Tibial artery (tissue), 4 donors: ENCODE data around the gene RNF11.

Source experiments
- DNase-seq, 2 donors: peaks; one replicate each; pipeline ENCODE4 v3.0.0-alpha.2; 2019
- H3K27ac ChIP-seq, 2 donors: fragments of 200-600 bp; sonication (generic) in 1 of 2; 1 replicate in 1 of 2; 2 replicates in 1 of 2; pipeline ENCODE4 v1.5.1; 2018 to 2019; ENCODE audit warnings: mild to moderate bottlenecking in 1 of 2
- H3K27me3 ChIP-seq, 2 donors: fragments of 200-600 bp; sonication (generic) in 1 of 2; one replicate each; pipeline versions ENCODE4 v1.5.1 to v1.6.0; 2016 to 2019
- H3K36me3 ChIP-seq, 3 donors: fragments of 200-600 bp; sonication (generic) in 2 of 3; one replicate each; pipeline ENCODE4 v1.5.1; 2016 to 2019; ENCODE audit warnings: mild to moderate bottlenecking in 2 of 3
- H3K4me1 ChIP-seq, 4 donors: fragments of 200-600 bp; sonication (generic) in 2 of 4; 1 replicate in 3 of 4; 2 replicates in 1 of 4; pipeline ENCODE4 v1.5.1; 2016 to 2019
- H3K4me3 ChIP-seq, 2 donors: fragments of 200-600 bp; sonication (generic) in 1 of 2; 1 replicate in 1 of 2; 2 replicates in 1 of 2; pipeline ENCODE4 v1.5.1; 2018 to 2019; ENCODE audit warnings: mild to moderate bottlenecking in 2 of 2
- H3K9me3 ChIP-seq, 3 donors: fragments of 200-600 bp; sonication (generic) in 1 of 3; one replicate each; pipeline ENCODE4 v1.5.1; 2016 to 2019
- CTCF ChIP-seq, 2 experiments: fragments of 200-600 bp in 1 of 2; fragments of 450-650 bp in 1 of 2; IDR thresholded peaks; one replicate each; pipeline ENCODE4 v1.5.1; 2017 to 2019; ENCODE audit warnings: antibody characterized with exemption in 2 of 2, mild to moderate bottlenecking in 1 of 2, moderate library complexity in 1 of 2
- intact Hi-C: fragments of 100-400 bp; cut with DNase I; formaldehyde crosslinking; loops from one replicate; pipeline ENCODE4 v1.15.0; 2023; ENCODE audit warnings: low total_unique reads

The RNF11 gene

DNA sequence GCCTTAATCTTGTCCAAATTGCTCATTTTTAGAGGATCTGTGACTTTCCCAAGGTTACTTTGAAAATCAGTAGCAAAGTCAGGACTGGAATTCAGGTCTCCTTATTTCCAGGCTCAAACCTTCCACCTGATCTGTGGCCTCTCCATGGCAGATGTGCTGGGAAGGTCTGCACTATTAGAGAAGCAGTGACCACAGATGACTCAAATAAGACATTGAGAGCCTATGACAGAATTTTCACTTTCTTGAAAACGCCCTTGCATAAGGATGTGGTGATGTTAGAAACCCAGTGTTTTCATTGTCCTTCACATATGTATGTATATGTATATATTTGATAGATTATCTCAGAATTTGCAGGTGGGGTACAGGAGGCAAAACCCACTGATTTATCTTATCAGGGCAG is 49.0 kb downstream of the RNF11 start:
- Histone ChIP-seq H3K4me3 (no peak overlapping the region), H3K4me1 (peaks cover 0 to 20% (median 10%) of the 10 kb centered on the region in 4 donors), H3K27ac (no peak overlapping the region), H3K27me3 (no peaks in the 10 kb centered on the region), H3K9me3 (no peaks in the 10 kb centered on the region), H3K36me3 (peaks cover 0 to 11% (median 0%) of the 10 kb centered on the region in 3 donors)
- intact Hi-C loops = no loop called here
- DNase-seq = no peak
- TF ChIP-seq CTCF (IDR thresholded peaks at IDR 0.05) = no peak

GRCh38 chr1:51287966-51288365 is 51.9 kb downstream of the RNF11 start:
- Histone ChIP-seq H3K4me3 (no peak overlapping the region), H3K27ac (no peak overlapping the region), H3K9me3 (no peaks in the 10 kb centered on the region), H3K27me3 (no peaks in the 10 kb centered on the region), H3K36me3 (peaks cover 0 to 11% (median 0%) of the 10 kb centered on the region in 3 donors), H3K4me1 (peaks cover 0 to 8% (median 4%) of the 10 kb centered on the region in 4 donors)
- no peak for DNase-seq
- intact Hi-C loops = no loop called here
- TF ChIP-seq CTCF (IDR thresholded peaks at IDR 0.05) = no peak

DNA sequence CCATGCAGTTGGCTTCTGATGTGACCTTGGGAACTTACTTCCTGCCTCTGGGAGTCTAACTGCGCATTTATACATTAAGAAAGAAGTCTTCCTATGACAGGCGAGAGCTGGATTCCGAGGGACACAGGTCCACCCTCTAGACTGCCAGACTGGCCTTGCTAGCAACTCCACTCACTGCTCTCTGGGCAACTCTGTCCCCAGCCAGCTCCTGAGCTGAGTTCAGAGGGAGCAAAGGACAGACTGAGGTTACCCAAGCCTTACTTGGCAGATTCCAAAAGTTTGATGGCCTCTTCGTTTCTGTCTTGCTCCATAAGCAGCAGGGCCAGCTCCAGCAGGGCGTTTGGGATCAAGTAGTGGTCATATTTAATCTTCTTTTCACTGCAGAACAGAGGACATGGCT is 52.5 kb downstream of the RNF11 start:
- no peak for DNase-seq
- Histone ChIP-seq H3K9me3 (no peaks in the 10 kb centered on the region), H3K36me3 (peaks cover 0 to 11% (median 0%) of the 10 kb centered on the region in 3 donors), H3K27me3 (no peaks in the 10 kb centered on the region), H3K4me1 (peaks cover 0 to 1% (median 0%) of the 10 kb centered on the region in 4 donors), H3K4me3 (no peak overlapping the region), H3K27ac (no peak overlapping the region)
- intact Hi-C loops = no loop called here
- TF ChIP-seq CTCF (IDR thresholded peaks at IDR 0.05) = no peak

- no peak for DNase-seq
- TF ChIP-seq CTCF (IDR thresholded peaks at IDR 0.05) = no peak
- H3K4me3 ChIP-seq = no peak overlapping the region
- peaks cover 0 to 11% (median 0%) of the 10 kb centered on the region in 3 donors for H3K36me3 ChIP-seq
- intact Hi-C loops = no loop called here
- no peaks in the 10 kb centered on the region for H3K27me3 ChIP-seq
- H3K27ac ChIP-seq = no peak overlapping the region
- no peaks in the 10 kb centered on the region for H3K4me1 ChIP-seq
- no peaks in the 10 kb centered on the region for H3K9me3 ChIP-seq
Measured at GRCh38 chr1:51289676-51290488, 53.8 kb downstream of the RNF11 start.

- Histone ChIP-seq H3K9me3 (no peaks in the 10 kb centered on the region), H3K27me3 (no peaks in the 10 kb centered on the region), H3K4me1 (no peaks in the 10 kb centered on the region), H3K36me3 (peaks cover 0 to 11% (median 0%) of the 10 kb centered on the region in 3 donors), H3K27ac (no peak overlapping the region), H3K4me3 (no peak overlapping the region)
- no peak for DNase-seq
- TF ChIP-seq CTCF (IDR thresholded peaks at IDR 0.05) = no peak
- intact Hi-C loops = no loop called here
Measured at GRCh38 chr1:51290489-51290847, 54.4 kb downstream of the RNF11 start.
